IgD-negative memory B cell (primary cell): ENCODE measurements around the gene AMTN. TPM values are rescaled to one million over a fixed set of nuclear protein-coding genes. Genes with fewer than 3 reads are reported as not detected.
"Not testable (repeated sequence)": the region's sequence is repeated elsewhere in the genome, so short reads cannot be mapped to it uniquely, and the experiment has no call there.

ENCODE experiments used
- H3K27ac Mint-ChIP-seq, 3 donors: one replicate each; pipeline ENCODE4 v1.8.0; 2020 to 2022; ENCODE audit warnings: mild to moderate bottlenecking in 3 of 3, mixed read lengths in 3 of 3, moderate library complexity in 1 of 3
- H3K27me3 Mint-ChIP-seq: one replicate; pipeline ENCODE4 v1.8.0; 2021; ENCODE audit warnings: mixed read lengths
- H3K36me3 Mint-ChIP-seq: one replicate; pipeline ENCODE4 v1.8.0; 2020; ENCODE audit warnings: mild to moderate bottlenecking, mixed read lengths
- H3K4me1 Mint-ChIP-seq, 3 donors: one replicate each; pipeline ENCODE4 v1.8.0; 2020 to 2022; ENCODE audit warnings: mixed read lengths in 3 of 3, mild to moderate bottlenecking in 1 of 3
- H3K4me3 Mint-ChIP-seq, 4 donors: one replicate each; pipeline ENCODE4 v1.8.0; 2020 to 2022; ENCODE audit warnings: mild to moderate bottlenecking in 4 of 4, mixed read lengths in 4 of 4, moderate library complexity in 3 of 4
- H3K9me3 Mint-ChIP-seq, 3 donors: one replicate each; pipeline ENCODE4 v1.8.0; 2020 to 2021; ENCODE audit warnings: mixed read lengths in 3 of 3, mild to moderate bottlenecking in 1 of 3
- polyA plus RNA-seq: library from polyadenylated mRNA; unstranded; fragments of 300-500 nt; fragmentation: Illumina TruSeq; gene quantifications from one replicate; pipeline ENCODE4 v1.2.3, GENCODE V29; 2021

The AMTN gene
- not detected for polyA plus RNA-seq

- Mint-ChIP-seq H3K27me3 (peaks cover 4% of the 10 kb centered on the region), H3K4me1 (no peaks in the 10 kb centered on the region), H3K9me3 (no peaks in the 10 kb centered on the region), H3K36me3 (no peaks in the 10 kb centered on the region), H3K4me3 (no peak within 1 kb of the TSS), H3K27ac (no peak within 1 kb of the TSS)
Measured at GRCh38 chr4:70518269-70518668, at the start of gene AMTN. AMTN (plus strand) TSS chr4:70518569; CDS start chr4:70518778, 209 bp downstream.

- Mint-ChIP-seq H3K27me3 (no peaks in the 10 kb centered on the region), H3K9me3 (peaks cover 0 to 5% (median 2%) of the 10 kb centered on the region in 3 donors), H3K36me3 (peaks cover 2% of the 10 kb centered on the region), H3K4me1 (no peaks in the 10 kb centered on the region), H3K4me3 (no peak within 1 kb of the TSS), H3K27ac (no peak within 1 kb of the TSS)
Measured at GRCh38 chr4:70471897-70472296, 46.5 kb upstream of the AMTN start, which contains the start of gene MUC7. MUC7 (plus strand) TSS chr4:70472197; CDS start chr4:70474022, 1,825 bp downstream.

GRCh38 chr4:70473679-70474078 lies 44.7 kb upstream of the AMTN start:
- peaks cover 0 to 1% (median 0%) of the 10 kb centered on the region in 3 donors for H3K4me1 Mint-ChIP-seq
- no peaks in the 10 kb centered on the region for H3K27me3 Mint-ChIP-seq
- no peak overlapping the region for H3K4me3 Mint-ChIP-seq
- H3K36me3 Mint-ChIP-seq = peaks cover 2% of the 10 kb centered on the region
- H3K9me3 Mint-ChIP-seq = peaks cover 0 to 2% (median 0%) of the 10 kb centered on the region in 3 donors
- H3K27ac Mint-ChIP-seq = no peak overlapping the region

- Mint-ChIP-seq H3K36me3 (no peaks in the 10 kb centered on the region), H3K27me3 (peaks cover 8% of the 10 kb centered on the region), H3K9me3 (no peaks in the 10 kb centered on the region), H3K4me1 (no peaks in the 10 kb centered on the region), H3K4me3 (no peak overlapping the region), H3K27ac (no peak overlapping the region)
Measured at GRCh38 chr4:70488748-70489147, 29.6 kb upstream of the AMTN start.

GRCh38 chr4:70496231-70496630 lies 22.1 kb upstream of the AMTN start:
- Mint-ChIP-seq H3K4me1 (no peaks in the 10 kb centered on the region), H3K36me3 (peaks cover 3% of the 10 kb centered on the region), H3K9me3 (no peaks in the 10 kb centered on the region), H3K27me3 (peaks cover 1% of the 10 kb centered on the region), H3K4me3 (no peak overlapping the region), H3K27ac (no peak overlapping the region)

GRCh38 chr4:70501838-70502237 lies 16.5 kb upstream of the AMTN start:
- H3K4me1 Mint-ChIP-seq, H3K4me3 Mint-ChIP-seq, H3K9me3 Mint-ChIP-seq, H3K36me3 Mint-ChIP-seq, H3K27ac Mint-ChIP-seq, H3K27me3 Mint-ChIP-seq: not testable (repeated sequence)

GRCh38 chr4:70504733-70505132 lies 13.6 kb upstream of the AMTN start:
- no peaks in the 10 kb centered on the region for H3K9me3 Mint-ChIP-seq
- no peaks in the 10 kb centered on the region for H3K27me3 Mint-ChIP-seq
- H3K4me3 Mint-ChIP-seq = no peak overlapping the region
- no peaks in the 10 kb centered on the region for H3K36me3 Mint-ChIP-seq
- no peaks in the 10 kb centered on the region for H3K4me1 Mint-ChIP-seq
- H3K27ac Mint-ChIP-seq = no peak overlapping the region

- no peaks in the 10 kb centered on the region for H3K27me3 Mint-ChIP-seq
- no peaks in the 10 kb centered on the region for H3K36me3 Mint-ChIP-seq
- no peak overlapping the region for H3K4me3 Mint-ChIP-seq
- H3K4me1 Mint-ChIP-seq = no peaks in the 10 kb centered on the region
- no peaks in the 10 kb centered on the region for H3K9me3 Mint-ChIP-seq
- peak overlapping the region in 1 of 3 donors; percentile 51 for H3K27ac Mint-ChIP-seq
Measured at GRCh38 chr4:70505151-70505748, 13.1 kb upstream of the AMTN start.

GRCh38 chr4:70508801-70509200 lies 9.6 kb upstream of the AMTN start:
- H3K27ac Mint-ChIP-seq = no peak overlapping the region
- H3K4me1 Mint-ChIP-seq = no peaks in the 10 kb centered on the region
- peaks cover 3% of the 10 kb centered on the region for H3K27me3 Mint-ChIP-seq
- H3K36me3 Mint-ChIP-seq = no peaks in the 10 kb centered on the region
- H3K9me3 Mint-ChIP-seq = no peaks in the 10 kb centered on the region
- no peak overlapping the region for H3K4me3 Mint-ChIP-seq

- H3K36me3 Mint-ChIP-seq = no peaks in the 10 kb centered on the region
- H3K4me3 Mint-ChIP-seq = no peak overlapping the region
- no peaks in the 10 kb centered on the region for H3K9me3 Mint-ChIP-seq
- H3K27me3 Mint-ChIP-seq = peaks cover 3% of the 10 kb centered on the region
- H3K4me1 Mint-ChIP-seq = no peaks in the 10 kb centered on the region
- no peak overlapping the region for H3K27ac Mint-ChIP-seq
Measured at GRCh38 chr4:70511365-70511764, 7.0 kb upstream of the AMTN start.

GRCh38 chr4:70515367-70516250 lies 2.8 kb upstream of the AMTN start:
- Mint-ChIP-seq H3K27me3 (peaks cover 3% of the 10 kb centered on the region), H3K4me1 (no peaks in the 10 kb centered on the region), H3K9me3 (no peaks in the 10 kb centered on the region), H3K36me3 (no peaks in the 10 kb centered on the region), H3K27ac (no peak overlapping the region), H3K4me3 (no peak overlapping the region)

- H3K36me3 Mint-ChIP-seq = no peaks in the 10 kb centered on the region
Measured at GRCh38 chr4:70518716-70519115, 347 bp downstream of the AMTN start.

GRCh38 chr4:70522626-70523025 lies 4.3 kb downstream of the AMTN start:
- Mint-ChIP-seq H3K4me3 (no peak overlapping the region), H3K36me3 (no peaks in the 10 kb centered on the region), H3K4me1 (no peaks in the 10 kb centered on the region), H3K9me3 (no peaks in the 10 kb centered on the region), H3K27me3 (peaks cover 2% of the 10 kb centered on the region), H3K27ac (no peak overlapping the region)

More at GRCh38 chr4:70518716-70519115, 347 bp downstream of the AMTN start:
- no peak overlapping the region for H3K4me3 Mint-ChIP-seq
- peaks cover 2% of the 10 kb centered on the region for H3K27me3 Mint-ChIP-seq
- no peaks in the 10 kb centered on the region for H3K4me1 Mint-ChIP-seq
- H3K9me3 Mint-ChIP-seq = no peaks in the 10 kb centered on the region
- no peak overlapping the region for H3K27ac Mint-ChIP-seq

- Mint-ChIP-seq H3K4me1 (no peaks in the 10 kb centered on the region), H3K27me3 (peaks cover 9% of the 10 kb centered on the region), H3K9me3 (no peaks in the 10 kb centered on the region), H3K36me3 (no peaks in the 10 kb centered on the region), H3K27ac (no peak overlapping the region), H3K4me3 (peak overlapping the region in 1 of 4 donors; percentile 6)
Measured at GRCh38 chr4:70530997-70531396, 12.6 kb downstream of the AMTN start.

GRCh38 chr4:70531981-70532380 lies 13.6 kb downstream of the AMTN start:
- H3K4me3 Mint-ChIP-seq = no peak overlapping the region
- H3K27me3 Mint-ChIP-seq = peaks cover 9% of the 10 kb centered on the region
- H3K27ac Mint-ChIP-seq = no peak overlapping the region
- no peaks in the 10 kb centered on the region for H3K36me3 Mint-ChIP-seq
- no peaks in the 10 kb centered on the region for H3K4me1 Mint-ChIP-seq
- no peaks in the 10 kb centered on the region for H3K9me3 Mint-ChIP-seq

- Mint-ChIP-seq H3K36me3 (no peaks in the 10 kb centered on the region), H3K9me3 (no peaks in the 10 kb centered on the region), H3K27me3 (peaks cover 9% of the 10 kb centered on the region), H3K4me3 (no peak overlapping the region), H3K4me1 (no peaks in the 10 kb centered on the region), H3K27ac (no peak overlapping the region)
Measured at GRCh38 chr4:70533211-70533610, 14.8 kb downstream of the AMTN start.
